HG03342 (cell line): Measurements from ENCODE around the gene ZNF296.

Experiments
- ATAC-seq: cut with Tn5 transposase; IDR thresholded peaks from one replicate; pipeline ENCODE4 v1.9.1; 2021; ENCODE audit warnings: mild to moderate bottlenecking, moderate library complexity; ENCODE audit not compliant: unreplicated experiment

Gene ZNF296

GRCh38 chr19:45103508-45104319 lies 27.4 kb upstream of the ZNF296 start:
- no peak for ATAC-seq

- ATAC-seq, result no peak
These were observed 26.9 kb upstream of the ZNF296 start for GRCh38 chr19:45103156-45103507.

GRCh38 chr19:45102481-45102880 lies 26.2 kb upstream of the ZNF296 start:
- no peak for ATAC-seq

GRCh38 chr19:45101806-45102205 lies 25.5 kb upstream of the ZNF296 start:
- no peak for ATAC-seq

GRCh38 chr19:45100846-45101252 lies 24.6 kb upstream of the ZNF296 start:
- no peak for ATAC-seq

- ATAC-seq, result no peak
These were observed 23.9 kb upstream of the ZNF296 start for GRCh38 chr19:45100201-45100600.

- ATAC-seq, result no peak
These were observed 23.4 kb upstream of the ZNF296 start for GRCh38 chr19:45099467-45100191.

GRCh38 chr19:45098521-45099466 lies 22.5 kb upstream of the ZNF296 start:
- ATAC-seq, result no peak

GRCh38 chr19:45097776-45098520 lies 21.7 kb upstream of the ZNF296 start:
- no peak for ATAC-seq

- ATAC-seq, result no peak
These were observed 21.1 kb upstream of the ZNF296 start for GRCh38 chr19:45097450-45097775.

- no peak for ATAC-seq
These were observed 20.4 kb upstream of the ZNF296 start for GRCh38 chr19:45096700-45097099.

- ATAC-seq, result no peak
These were observed 19.5 kb upstream of the ZNF296 start for GRCh38 chr19:45095496-45096413.

GRCh38 chr19:45094707-45095106 lies 18.4 kb upstream of the ZNF296 start:
- no peak for ATAC-seq

- no peak for ATAC-seq
These were observed 17.9 kb upstream of the ZNF296 start for GRCh38 chr19:45094137-45094536.

- ATAC-seq, result peak; percentile 59
These were observed 16.7 kb upstream of the ZNF296 start, which contains the start of gene PPP1R37 for GRCh38 chr19:45092747-45093678. PPP1R37 (plus strand) TSS chr19:45093179; CDS start chr19:45093326, 147 bp downstream.

GRCh38 chr19:45091031-45091923 lies 15.0 kb upstream of the ZNF296 start:
- peak; percentile 56 for ATAC-seq

GRCh38 chr19:45090606-45091005 lies 14.3 kb upstream of the ZNF296 start:
- ATAC-seq, result no peak
